ENCODE results near the gene ST8SIA1.
"Not testable (repeated sequence)": the region's sequence is repeated elsewhere in the genome, so short reads cannot be mapped to it uniquely, and the experiment has no call there.

Gene ST8SIA1

DNA sequence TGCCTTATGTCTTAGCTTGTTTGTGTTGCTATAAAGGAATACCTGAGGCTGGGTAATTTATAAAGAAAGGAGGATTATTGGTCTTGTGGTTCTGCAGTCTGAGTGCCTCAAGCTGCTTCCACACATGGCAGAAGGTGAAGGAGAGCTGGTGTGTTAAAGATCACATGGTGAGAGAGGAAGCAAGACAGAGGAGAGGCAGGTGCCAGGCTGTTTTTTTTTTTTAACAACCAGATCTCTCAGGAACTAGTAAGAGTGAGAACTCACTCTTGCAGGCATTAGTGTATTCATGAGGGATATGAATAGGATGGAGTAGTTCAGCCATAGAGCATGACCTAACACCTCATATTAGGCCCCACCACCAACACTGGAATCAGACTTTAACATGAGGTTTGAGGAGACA, 165.1 kb downstream of the ST8SIA1 start:
- DNase-seq (ENCODE audit: low read depth) = no peak

DNA sequence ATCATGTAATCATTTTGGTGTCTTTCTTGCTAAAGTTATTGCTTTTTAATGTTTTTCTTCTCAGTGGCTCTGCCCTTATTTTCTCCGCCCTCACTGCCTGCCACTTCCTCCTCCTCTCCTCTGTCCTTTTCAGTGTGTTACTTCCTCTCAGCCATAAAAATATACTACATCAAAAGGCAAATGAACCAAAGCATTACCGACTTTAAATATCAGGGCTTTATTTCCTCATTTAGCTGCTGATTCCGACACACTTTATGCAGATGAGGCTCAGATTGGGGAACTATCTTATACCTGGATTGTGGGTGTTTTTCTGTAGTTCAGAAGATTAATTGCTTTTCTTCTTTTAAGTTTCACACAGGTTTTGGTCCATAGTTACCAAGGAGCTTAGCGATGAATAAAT, 170.4 kb downstream of the ST8SIA1 start:
- no peak for DNase-seq (ENCODE audit: low read depth)

DNA sequence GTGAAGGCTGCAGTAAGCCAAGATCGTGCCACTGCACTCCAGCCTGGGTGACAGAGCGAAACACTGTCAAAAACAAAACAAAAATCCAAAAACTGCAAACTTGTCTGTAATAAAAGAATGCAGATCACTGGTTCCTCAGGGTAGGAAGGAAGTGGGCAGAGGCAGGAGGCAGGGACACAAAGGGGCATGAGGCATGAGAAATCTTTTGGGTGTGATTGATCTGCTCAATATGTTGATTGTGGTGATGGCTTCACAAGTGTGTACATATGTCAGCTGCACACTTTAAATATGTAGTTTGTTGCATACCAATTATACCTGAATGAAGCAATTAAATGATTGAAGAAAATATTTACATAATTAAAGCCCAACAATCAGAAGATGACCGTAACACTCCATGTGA, 170.9 kb downstream of the ST8SIA1 start:
- DNase-seq (ENCODE audit: low read depth) = no peak

DNA sequence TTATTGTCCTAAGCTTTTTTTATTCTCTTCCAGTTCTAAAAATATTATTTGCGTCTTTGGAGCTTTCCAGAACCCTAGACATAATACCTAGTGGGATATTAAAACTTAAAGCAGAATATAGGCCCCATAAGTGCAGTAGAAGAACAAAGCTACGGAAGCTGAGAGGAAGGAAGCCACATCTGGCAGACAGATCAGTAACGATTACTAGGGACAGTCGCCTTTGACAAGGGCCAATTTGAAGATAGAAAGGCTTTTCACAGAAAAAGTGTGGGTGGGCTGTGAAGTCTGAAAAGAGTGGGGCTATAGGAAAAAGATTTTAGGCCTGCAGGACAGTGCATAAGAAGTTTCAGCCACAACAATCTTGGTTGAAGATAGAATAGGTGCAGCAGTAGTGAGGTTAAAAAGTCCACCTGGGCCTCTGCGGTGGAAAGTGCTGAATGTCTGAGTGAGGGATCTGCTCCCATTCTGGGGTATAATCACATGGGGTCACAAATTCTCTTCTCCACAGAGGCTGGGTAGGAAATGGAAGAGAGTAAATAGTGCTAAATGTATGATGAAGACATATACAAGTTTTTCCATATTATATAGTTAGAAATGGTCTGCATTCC, 174.0 kb downstream of the ST8SIA1 start:
- DNase-seq (ENCODE audit: low read depth) = no peak

DNA sequence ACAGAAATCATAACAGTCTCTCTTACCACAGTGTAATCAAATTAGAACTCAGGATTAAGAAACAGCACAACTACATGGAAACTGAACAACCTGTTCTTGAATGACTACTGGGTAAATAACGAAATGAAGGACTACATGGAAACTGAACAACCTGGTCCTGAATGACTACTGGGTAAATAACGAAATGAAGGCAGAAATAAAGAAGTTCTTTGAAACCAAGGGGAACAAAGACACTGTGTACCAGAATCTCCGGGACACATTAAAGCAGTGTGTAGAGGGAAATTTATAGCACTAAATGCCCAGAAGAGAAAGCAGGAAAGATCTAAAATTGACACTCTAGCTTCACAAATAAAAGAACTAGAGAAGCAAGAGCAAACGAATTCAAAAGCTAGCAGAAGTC, 185.2 kb downstream of the ST8SIA1 start:
- not testable (repeated sequence) for DNase-seq (ENCODE audit: low read depth)

DNA sequence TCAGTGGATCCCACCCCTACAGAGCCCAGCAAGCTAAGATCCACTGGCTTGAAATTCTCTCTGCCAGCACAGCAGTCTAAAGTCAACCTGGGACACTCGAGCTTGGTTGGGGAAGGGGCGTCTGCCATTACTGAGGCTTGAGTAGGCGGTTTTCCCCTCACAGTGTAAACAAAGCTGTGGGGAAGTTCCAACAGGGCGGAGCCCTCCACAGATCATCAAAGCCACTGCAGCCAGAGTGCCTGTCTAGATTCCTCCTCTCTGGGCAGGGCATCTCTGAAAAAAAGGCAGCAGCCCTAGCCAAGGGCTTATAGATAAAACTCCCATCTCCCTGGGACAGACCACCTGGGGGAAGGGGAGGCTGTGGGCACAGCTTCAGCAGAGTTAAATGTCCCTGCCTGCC, 187.8 kb downstream of the ST8SIA1 start:
- not testable (repeated sequence) for DNase-seq (ENCODE audit: low read depth)

Measured in stimulated activated CD4-positive, alpha-beta T cell treated with anti-CD3 and anti-CD28 coated beads, Interleukin-2, amount 100 ng/mL, for 4 hours (primary cell).